ENCODE measurements around the gene PTBP1. TPM values are rescaled to one million over a fixed set of nuclear protein-coding genes. Genes with fewer than 3 reads are reported as not detected.

Gene PTBP1
- total RNA-seq, 1 donor from 2014 or later = 386 TPM

DNA sequence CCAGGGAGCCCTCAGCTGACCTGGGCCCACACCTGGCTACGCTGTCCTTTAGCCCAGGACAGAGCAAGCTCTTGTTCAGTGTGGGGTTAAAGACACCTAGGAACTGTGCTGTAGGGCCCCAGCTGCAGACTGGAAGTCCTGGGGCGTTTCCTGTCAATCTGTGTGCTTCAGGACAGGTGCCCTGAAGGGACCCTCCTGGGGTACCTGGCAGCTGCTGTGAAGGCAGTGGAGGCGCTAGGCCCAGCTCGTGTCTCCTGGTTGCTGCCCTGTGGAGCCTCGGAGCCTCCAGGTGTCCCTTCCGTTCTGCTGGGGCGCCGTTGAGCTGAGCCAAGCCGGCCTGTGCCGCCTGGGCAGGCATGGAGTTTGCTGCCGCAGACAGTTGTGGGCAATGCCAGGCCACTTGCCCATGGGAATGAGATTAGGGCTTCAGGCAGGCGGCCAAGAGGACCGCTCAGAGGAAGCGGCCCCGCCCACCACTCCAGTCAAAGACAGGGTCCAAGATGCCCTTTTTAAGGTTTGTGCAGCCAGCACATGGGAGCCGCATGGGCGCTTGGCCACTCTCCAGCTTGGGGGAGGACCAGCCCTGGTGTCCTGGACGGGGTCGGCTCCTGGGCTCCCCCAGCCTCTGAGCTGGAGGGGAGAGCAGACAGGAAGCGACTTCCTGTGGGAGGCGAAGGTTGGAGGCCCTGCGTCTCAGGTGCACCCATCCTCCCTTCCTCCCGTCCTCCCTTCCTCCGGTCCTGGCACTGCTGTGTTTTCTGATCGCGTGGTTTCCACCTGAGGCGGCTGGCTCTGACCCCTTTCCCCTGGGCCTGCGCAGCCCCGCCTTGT is 4.0 kb downstream of the PTBP1 start:
- no peak for DNase-seq (ENCODE audit: low read depth)
- H4K20me1 ChIP-seq (ENCODE audit: insufficient read depth, low read length) = peaks cover 83% of the 10 kb centered on the region
- no peaks in the 10 kb centered on the region for H3K27me3 ChIP-seq (ENCODE audit: insufficient read depth, low read length)
- peak overlapping the region; percentile 84 for H3K27ac Mint-ChIP-seq (ENCODE audit: unreplicated experiment)
- H3K4me1 ChIP-seq (ENCODE audit: insufficient read depth, low read length) = peaks cover 37% of the 10 kb centered on the region
- peaks cover 9% of the 10 kb centered on the region for H3K36me3 Mint-ChIP-seq (ENCODE audit: low read depth, unreplicated experiment)
- H3K79me2 ChIP-seq (ENCODE audit: insufficient read depth, low read length) = peaks cover 85% of the 10 kb centered on the region
- H2AFZ ChIP-seq (ENCODE audit: low read depth, low read length) = no peak overlapping the region
- H3K36me3 ChIP-seq (ENCODE audit: insufficient read depth, low read length) = peaks cover 22% of the 10 kb centered on the region
- H3K27ac ChIP-seq (ENCODE audit: low read depth, low read length) = peak overlapping the region; percentile 24
- no peaks in the 10 kb centered on the region for H3K9me3 Mint-ChIP-seq (ENCODE audit: unreplicated experiment)
- FAIRE-seq = no peak
- no peak for TF ChIP-seq EZH2 (IDR thresholded peaks at IDR 0.05; ENCODE audit: insufficient read depth, low read length)
- TF ChIP-seq, protein P1, sequence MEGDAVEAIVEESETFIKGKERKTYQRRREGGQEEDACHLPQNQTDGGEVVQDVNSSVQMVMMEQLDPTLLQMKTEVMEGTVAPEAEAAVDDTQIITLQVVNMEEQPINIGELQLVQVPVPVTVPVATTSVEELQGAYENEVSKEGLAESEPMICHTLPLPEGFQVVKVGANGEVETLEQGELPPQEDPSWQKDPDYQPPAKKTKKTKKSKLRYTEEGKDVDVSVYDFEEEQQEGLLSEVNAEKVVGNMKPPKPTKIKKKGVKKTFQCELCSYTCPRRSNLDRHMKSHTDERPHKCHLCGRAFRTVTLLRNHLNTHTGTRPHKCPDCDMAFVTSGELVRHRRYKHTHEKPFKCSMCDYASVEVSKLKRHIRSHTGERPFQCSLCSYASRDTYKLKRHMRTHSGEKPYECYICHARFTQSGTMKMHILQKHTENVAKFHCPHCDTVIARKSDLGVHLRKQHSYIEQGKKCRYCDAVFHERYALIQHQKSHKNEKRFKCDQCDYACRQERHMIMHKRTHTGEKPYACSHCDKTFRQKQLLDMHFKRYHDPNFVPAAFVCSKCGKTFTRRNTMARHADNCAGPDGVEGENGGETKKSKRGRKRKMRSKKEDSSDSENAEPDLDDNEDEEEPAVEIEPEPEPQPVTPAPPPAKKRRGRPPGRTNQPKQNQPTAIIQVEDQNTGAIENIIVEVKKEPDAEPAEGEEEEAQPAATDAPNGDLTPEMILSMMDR (IDR thresholded peaks at IDR 0.05; ENCODE audit: insufficient read depth, low read depth, low read length) = no peak
- H3K4me3 Mint-ChIP-seq (ENCODE audit: unreplicated experiment) = peak overlapping the region; percentile 68
- peaks cover 23% of the 10 kb centered on the region for H3K4me1 Mint-ChIP-seq (ENCODE audit: low read depth, unreplicated experiment)
- H3K4me3 ChIP-seq (ENCODE audit: insufficient read depth, low read depth, low read length) = peak overlapping the region; percentile 57
- H3K9ac ChIP-seq (ENCODE audit: low read length) = peak overlapping the region; percentile 66
- H3K27me3 Mint-ChIP-seq (ENCODE audit: low read depth, unreplicated experiment) = no peaks in the 10 kb centered on the region
- peak overlapping the region; percentile 91 for H3K4me2 ChIP-seq (ENCODE audit: low read length)
- no peaks in the 10 kb centered on the region for H3K9me3 ChIP-seq (ENCODE audit: insufficient read depth, low read depth, low read length)

DNA sequence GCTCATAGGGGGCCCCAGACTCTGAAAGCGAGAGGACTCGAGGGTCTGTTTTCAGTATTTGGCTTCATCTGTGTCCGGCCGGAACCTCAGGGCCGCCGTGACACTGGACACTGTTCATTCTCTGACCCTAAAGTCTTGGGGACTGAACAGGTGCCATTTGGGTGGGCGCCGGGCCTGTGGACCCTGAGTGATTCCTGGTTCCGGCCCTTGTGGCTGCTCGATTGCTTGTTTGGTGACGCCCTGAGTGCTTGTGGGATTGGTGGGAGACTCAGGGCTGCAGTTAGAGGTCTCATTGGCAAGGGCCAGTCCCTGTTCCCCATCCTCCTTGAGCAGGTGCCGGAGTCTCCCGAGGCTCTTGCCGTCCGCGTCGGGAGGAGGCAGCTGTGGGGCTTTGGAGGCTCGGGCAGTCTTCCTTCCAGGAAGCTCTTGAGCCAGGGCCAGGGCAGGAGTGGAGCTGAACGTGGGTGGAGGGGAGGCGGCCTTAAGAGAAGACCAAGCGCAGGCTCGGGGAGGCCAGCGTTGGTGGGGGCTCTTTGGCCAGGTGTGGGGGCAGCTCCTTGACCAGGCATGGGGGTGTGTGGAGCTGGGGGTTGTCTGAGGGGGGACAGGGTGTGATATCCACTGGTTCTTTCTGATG is 4.7 kb downstream of the PTBP1 start:
- peak overlapping the region; percentile 91 for H3K4me2 ChIP-seq (ENCODE audit: low read length)
- no peak overlapping the region for H2AFZ ChIP-seq (ENCODE audit: low read depth, low read length)
- H3K9me3 Mint-ChIP-seq (ENCODE audit: unreplicated experiment) = no peaks in the 10 kb centered on the region
- TF ChIP-seq, protein P1 (IDR thresholded peaks at IDR 0.05; ENCODE audit: insufficient read depth, low read depth, low read length) = no peak
- TF ChIP-seq EZH2 (IDR thresholded peaks at IDR 0.05; ENCODE audit: insufficient read depth, low read length) = no peak
- peaks cover 92% of the 10 kb centered on the region for H3K79me2 ChIP-seq (ENCODE audit: insufficient read depth, low read length)
- peak overlapping the region; percentile 66 for H3K9ac ChIP-seq (ENCODE audit: low read length)
- no peaks in the 10 kb centered on the region for H3K9me3 ChIP-seq (ENCODE audit: insufficient read depth, low read depth, low read length)
- H3K27me3 ChIP-seq (ENCODE audit: insufficient read depth, low read length) = no peaks in the 10 kb centered on the region
- peak overlapping the region; percentile 57 for H3K4me3 ChIP-seq (ENCODE audit: insufficient read depth, low read depth, low read length)
- H3K4me3 Mint-ChIP-seq (ENCODE audit: unreplicated experiment) = peak overlapping the region; percentile 57
- H4K20me1 ChIP-seq (ENCODE audit: insufficient read depth, low read length) = peaks cover 90% of the 10 kb centered on the region
- peaks cover 37% of the 10 kb centered on the region for H3K4me1 ChIP-seq (ENCODE audit: insufficient read depth, low read length)
- H3K27ac Mint-ChIP-seq (ENCODE audit: unreplicated experiment) = peak overlapping the region; percentile 84
- H3K36me3 ChIP-seq (ENCODE audit: insufficient read depth, low read length) = peaks cover 28% of the 10 kb centered on the region
- FAIRE-seq (no peak), DNase-seq (ENCODE audit: low read depth) (peak; percentile 69)
- peaks cover 19% of the 10 kb centered on the region for H3K4me1 Mint-ChIP-seq (ENCODE audit: low read depth, unreplicated experiment)
- peaks cover 9% of the 10 kb centered on the region for H3K36me3 Mint-ChIP-seq (ENCODE audit: low read depth, unreplicated experiment)
- H3K27ac ChIP-seq (ENCODE audit: low read depth, low read length) = peak overlapping the region; percentile 37
- no peaks in the 10 kb centered on the region for H3K27me3 Mint-ChIP-seq (ENCODE audit: low read depth, unreplicated experiment)

All from astrocyte (in vitro differentiated cells and primary cell).